Caki2 (cell line): Measurements from ENCODE around the gene ZNF549. TPM values are rescaled to one million over a fixed set of nuclear protein-coding genes. Genes with fewer than 3 reads are reported as not detected.
"Not testable (repeated sequence)": the region's sequence is repeated elsewhere in the genome, so short reads cannot be mapped to it uniquely, and the experiment has no call there.

Source experiments
- DNase-seq: peaks from one replicate; pipeline ENCODE4 v3.0.0-alpha.2; 2015; ENCODE audit warnings: low read depth
- in situ Hi-C: cut with HindIII; loops from 2 replicates; pipeline ENCODE4 v1.10.0; 2016; ENCODE audit warnings: low sequenced_read_pairs, low pct_unique_long_range_greater_than_20kb, mixed read lengths
- total RNA-seq: library from RNA; depleted of rRNA; stranded (reverse); fragments of >200 nt; shearing (Covaris generic); gene quantifications from 2 replicates; pipeline ENCODE4 v1.2.3, GENCODE V29; 2014; ENCODE audit warnings: low replicate concordance; rRNA removed

The ZNF549 gene
- total RNA-seq, result 1.5 and 3.3 TPM in 2 replicates

- in situ Hi-C loops, result no loop called here
- peak; percentile 85 for DNase-seq
Measured at GRCh38 chr19:57527136-57527881, at the start of gene ZNF549. Gene ZNF549 (plus strand): TSS chr19:57527356. CDS start chr19:57527574, 218 bp downstream.

GRCh38 chr19:57487477-57488298 lies 39.5 kb upstream of the ZNF549 start, which contains the start of gene ZNF419:
Gene ZNF419 (plus strand): TSS chr19:57487750. CDS start chr19:57487951, 201 bp downstream.
- in situ Hi-C loops, result not testable (repeated sequence)
- peak; percentile 82 for DNase-seq

- DNase-seq, in situ Hi-C loops: not testable (repeated sequence)
Measured at GRCh38 chr19:57488299-57488644, 38.9 kb upstream of the ZNF549 start.

GRCh38 chr19:57499332-57499679 lies 27.9 kb upstream of the ZNF549 start:
- in situ Hi-C loops, DNase-seq: not testable (repeated sequence)

GRCh38 chr19:57499680-57500395 lies 27.3 kb upstream of the ZNF549 start, which contains the start of gene ZNF773:
Gene ZNF773 (plus strand): TSS chr19:57499938. CDS start chr19:57500081, 143 bp downstream.
- in situ Hi-C loops, result not testable (repeated sequence)
- peak; percentile 86 for DNase-seq

- DNase-seq, result peak; percentile 21
- in situ Hi-C loops, result not testable (repeated sequence)
Measured at GRCh38 chr19:57500400-57500799, 26.8 kb upstream of the ZNF549 start.

- in situ Hi-C loops, result no loop called here
- DNase-seq, result no peak
Measured at GRCh38 chr19:57506163-57506562, 21.0 kb upstream of the ZNF549 start.

- DNase-seq, result no peak
- in situ Hi-C loops, result no loop called here
Measured at GRCh38 chr19:57511484-57511883, 15.7 kb upstream of the ZNF549 start.

- in situ Hi-C loops, result no loop called here
- peak; percentile 47 for DNase-seq
Measured at GRCh38 chr19:57512845-57513244, 14.3 kb upstream of the ZNF549 start.

- DNase-seq, result no peak
- in situ Hi-C loops, result no loop called here
Measured at GRCh38 chr19:57515255-57515654, 11.9 kb upstream of the ZNF549 start.

GRCh38 chr19:57518021-57518420 lies 9.1 kb upstream of the ZNF549 start:
- in situ Hi-C loops, DNase-seq: not testable (repeated sequence)

GRCh38 chr19:57537953-57538547 lies 10.9 kb downstream of the ZNF549 start:
- in situ Hi-C loops, result no loop called here

GRCh38 chr19:57546513-57546912 lies 19.4 kb downstream of the ZNF549 start:
- in situ Hi-C loops, result no loop called here
- DNase-seq, result no peak

More at GRCh38 chr19:57537953-57538547, 10.9 kb downstream of the ZNF549 start:
- peak; percentile 22 for DNase-seq

GRCh38 chr19:57552432-57552831 lies 25.3 kb downstream of the ZNF549 start:
- in situ Hi-C loops, result no loop called here
- no peak for DNase-seq

- in situ Hi-C loops, result no loop called here
Measured at GRCh38 chr19:57557659-57558058, 30.5 kb downstream of the ZNF549 start.

GRCh38 chr19:57558525-57558924 lies 31.4 kb downstream of the ZNF549 start:
- in situ Hi-C loops, result no loop called here
- DNase-seq, result peak; percentile 32

More at GRCh38 chr19:57557659-57558058, 30.5 kb downstream of the ZNF549 start:
- no peak for DNase-seq

- peak; percentile 36 for DNase-seq
- in situ Hi-C loops, result no loop called here
Measured at GRCh38 chr19:57559008-57559403, 31.9 kb downstream of the ZNF549 start.

GRCh38 chr19:57559404-57560025 lies 32.4 kb downstream of the ZNF549 start, which contains the start of gene ZNF550:
Gene ZNF550 (minus strand): TSS chr19:57559863. CDS start chr19:57559682, 181 bp downstream.
- in situ Hi-C loops, result no loop called here
- peak; percentile 82 for DNase-seq
